ENCODE data around the gene PDE6A. TPM values are rescaled to one million over a fixed set of nuclear protein-coding genes. Genes with fewer than 3 reads are reported as not detected.

PDE6A gene
- total and polyA plus RNA-seq, 2 of the 13 experiments (the other 11 are each of a cell fraction or from before 2014, with no cell fraction given), result 0.01 TPM; not detected in 1

DNA sequence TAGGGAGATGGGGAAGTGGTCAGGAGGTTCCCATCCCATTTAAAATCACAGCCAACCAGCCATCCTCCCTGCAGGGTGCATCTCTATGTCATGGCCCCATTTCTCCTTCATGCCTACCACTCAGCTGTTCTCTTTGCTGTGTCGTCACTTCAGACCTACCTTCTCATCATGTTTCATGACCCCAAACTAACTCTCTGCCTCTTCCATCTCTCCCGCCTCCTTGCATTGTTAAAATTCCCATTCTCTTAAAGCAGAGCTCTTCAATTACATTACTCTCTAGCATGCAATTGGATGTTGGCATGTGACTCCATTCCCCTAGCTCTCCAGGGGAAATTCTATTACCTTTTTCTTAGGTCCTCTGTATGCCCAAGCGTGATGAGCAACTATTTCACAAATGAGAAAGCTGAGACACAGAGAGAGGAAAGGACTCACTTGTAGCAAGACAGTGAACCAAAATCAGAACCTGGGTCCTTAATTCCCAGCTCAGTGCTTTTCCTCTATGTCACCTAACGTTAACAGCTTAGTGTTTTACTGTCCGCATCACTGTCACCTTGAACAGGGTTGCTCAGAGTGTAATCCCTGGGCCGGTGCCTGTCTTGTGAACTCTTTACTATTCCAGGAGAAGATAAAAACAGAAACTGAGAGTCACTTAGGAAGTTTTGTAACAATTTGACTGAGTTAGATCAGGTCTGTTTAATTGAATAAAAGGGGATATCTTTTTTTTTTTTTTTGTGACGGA is 28.1 kb downstream of the PDE6A start (continued):
- TF ChIP-seq ZNF639 (CRISPR knock-in tag; conservative IDR thresholded peaks at IDR 0.05), result no peak

DNA sequence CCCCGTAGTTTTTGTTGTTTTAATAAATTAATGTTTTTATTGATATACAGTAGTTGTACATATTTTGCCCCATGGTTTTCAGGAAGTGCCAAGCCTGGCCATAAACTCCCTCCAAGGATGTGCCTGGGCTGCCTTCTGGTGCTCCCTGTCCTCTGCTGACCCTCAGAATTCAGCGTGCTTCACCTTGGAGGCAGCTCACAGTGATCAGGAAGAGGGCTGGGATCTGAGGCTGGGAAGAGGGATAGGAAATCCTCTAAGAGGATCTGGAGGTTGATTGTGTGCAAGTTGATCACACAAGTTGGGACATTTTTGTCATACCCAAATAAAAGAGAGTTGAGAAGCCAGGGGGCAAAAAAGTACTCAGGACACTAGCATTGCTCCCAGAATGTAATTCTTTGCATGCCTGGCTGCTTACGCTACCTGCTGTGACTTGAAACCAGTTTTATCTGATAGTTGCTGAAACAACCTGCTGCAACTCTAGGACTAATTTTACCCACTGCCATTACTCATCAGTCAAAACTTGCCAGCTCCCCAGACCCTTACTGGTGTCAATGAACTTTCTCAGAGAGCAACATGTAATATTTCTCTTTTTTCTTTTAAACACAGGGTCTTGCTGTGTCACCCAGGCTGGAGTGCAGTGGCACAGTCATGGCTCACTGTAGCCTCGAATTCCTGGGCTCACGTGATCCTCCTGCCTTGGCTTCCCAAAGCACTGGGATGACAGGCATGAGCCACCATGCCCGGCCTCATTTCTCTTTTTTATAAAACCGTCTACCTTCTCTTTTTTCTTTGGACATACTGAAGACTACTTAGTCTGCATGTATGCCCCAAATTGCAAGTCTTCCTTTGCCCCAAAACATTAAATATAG is 29.0 kb downstream of the PDE6A start:
- Histone ChIP-seq H3K27me3 (ENCODE audit: control insufficient read depth in 1 of 2, insufficient read depth in 2 of 2, low read length in 2 of 2) (peaks cover 0 to 3% of the 10 kb centered on the region in 2 experiments; a peak in 2 of 5 replicates), H3K9ac (ENCODE audit: insufficient read depth, low read depth, low read length) (no peak overlapping the region), H3K4me1 (ENCODE audit: insufficient read depth, low read length) (no peaks in the 10 kb centered on the region), H2AFZ (ENCODE audit: low read length) (no peak overlapping the region), H3K4me3 (replicated peaks in 1 of 3; ENCODE audit: insufficient read depth in 1 of 3, low read depth in 2 of 3, low read length in 3 of 3) (no peak overlapping the region), H3K27ac (ENCODE audit: extremely low read length, insufficient read depth, low read length) (no peak overlapping the region), H3K4me2 (ENCODE audit: low read depth, low read length) (no peak overlapping the region), H3K79me2 (ENCODE audit: insufficient read depth, low read length) (no peaks in the 10 kb centered on the region), H3K36me3 (replicated peaks in 1 of 2; ENCODE audit: control insufficient read depth in 1 of 2, insufficient read depth in 2 of 2, low read length in 2 of 2) (no peaks in the 10 kb centered on the region), H4K20me1 (ENCODE audit: insufficient read depth, low read length) (no peaks in the 10 kb centered on the region), H3K9me3 (ENCODE audit: low read length) (no peaks in the 10 kb centered on the region)
- 39% methylated on average over 6 of the region's 7 CpGs for WGBS (ENCODE audit: low lambda C conversion rate)
- DNase-seq (ENCODE audit: low spot score) (no peak), ATAC-seq (no peak), FAIRE-seq (no peak)
- TF ChIP-seq ZNF775 (CRISPR knock-in tag; IDR thresholded peaks at IDR 0.05; ENCODE audit: borderline replicate concordance) (no peak), NFE2L1 (CRISPR knock-in tag; IDR thresholded peaks at IDR 0.05; ENCODE audit: borderline replicate concordance) (no peak), NR0B2 (CRISPR knock-in tag; IDR thresholded peaks at IDR 0.05) (no peak), REXO4 (CRISPR knock-in tag; IDR thresholded peaks at IDR 0.05; ENCODE audit: borderline replicate concordance) (no peak), TEF (CRISPR knock-in tag; IDR thresholded peaks at IDR 0.05) (no peak), KDM4B (CRISPR knock-in tag; IDR thresholded peaks at IDR 0.05) (no peak), SP140L (CRISPR knock-in tag; IDR thresholded peaks at IDR 0.05; ENCODE audit: borderline replicate concordance) (no peak), ZNF350 (CRISPR knock-in tag; IDR thresholded peaks at IDR 0.05; ENCODE audit: borderline replicate concordance, low read depth) (no peak)
- TF ChIP-seq, protein P1, sequence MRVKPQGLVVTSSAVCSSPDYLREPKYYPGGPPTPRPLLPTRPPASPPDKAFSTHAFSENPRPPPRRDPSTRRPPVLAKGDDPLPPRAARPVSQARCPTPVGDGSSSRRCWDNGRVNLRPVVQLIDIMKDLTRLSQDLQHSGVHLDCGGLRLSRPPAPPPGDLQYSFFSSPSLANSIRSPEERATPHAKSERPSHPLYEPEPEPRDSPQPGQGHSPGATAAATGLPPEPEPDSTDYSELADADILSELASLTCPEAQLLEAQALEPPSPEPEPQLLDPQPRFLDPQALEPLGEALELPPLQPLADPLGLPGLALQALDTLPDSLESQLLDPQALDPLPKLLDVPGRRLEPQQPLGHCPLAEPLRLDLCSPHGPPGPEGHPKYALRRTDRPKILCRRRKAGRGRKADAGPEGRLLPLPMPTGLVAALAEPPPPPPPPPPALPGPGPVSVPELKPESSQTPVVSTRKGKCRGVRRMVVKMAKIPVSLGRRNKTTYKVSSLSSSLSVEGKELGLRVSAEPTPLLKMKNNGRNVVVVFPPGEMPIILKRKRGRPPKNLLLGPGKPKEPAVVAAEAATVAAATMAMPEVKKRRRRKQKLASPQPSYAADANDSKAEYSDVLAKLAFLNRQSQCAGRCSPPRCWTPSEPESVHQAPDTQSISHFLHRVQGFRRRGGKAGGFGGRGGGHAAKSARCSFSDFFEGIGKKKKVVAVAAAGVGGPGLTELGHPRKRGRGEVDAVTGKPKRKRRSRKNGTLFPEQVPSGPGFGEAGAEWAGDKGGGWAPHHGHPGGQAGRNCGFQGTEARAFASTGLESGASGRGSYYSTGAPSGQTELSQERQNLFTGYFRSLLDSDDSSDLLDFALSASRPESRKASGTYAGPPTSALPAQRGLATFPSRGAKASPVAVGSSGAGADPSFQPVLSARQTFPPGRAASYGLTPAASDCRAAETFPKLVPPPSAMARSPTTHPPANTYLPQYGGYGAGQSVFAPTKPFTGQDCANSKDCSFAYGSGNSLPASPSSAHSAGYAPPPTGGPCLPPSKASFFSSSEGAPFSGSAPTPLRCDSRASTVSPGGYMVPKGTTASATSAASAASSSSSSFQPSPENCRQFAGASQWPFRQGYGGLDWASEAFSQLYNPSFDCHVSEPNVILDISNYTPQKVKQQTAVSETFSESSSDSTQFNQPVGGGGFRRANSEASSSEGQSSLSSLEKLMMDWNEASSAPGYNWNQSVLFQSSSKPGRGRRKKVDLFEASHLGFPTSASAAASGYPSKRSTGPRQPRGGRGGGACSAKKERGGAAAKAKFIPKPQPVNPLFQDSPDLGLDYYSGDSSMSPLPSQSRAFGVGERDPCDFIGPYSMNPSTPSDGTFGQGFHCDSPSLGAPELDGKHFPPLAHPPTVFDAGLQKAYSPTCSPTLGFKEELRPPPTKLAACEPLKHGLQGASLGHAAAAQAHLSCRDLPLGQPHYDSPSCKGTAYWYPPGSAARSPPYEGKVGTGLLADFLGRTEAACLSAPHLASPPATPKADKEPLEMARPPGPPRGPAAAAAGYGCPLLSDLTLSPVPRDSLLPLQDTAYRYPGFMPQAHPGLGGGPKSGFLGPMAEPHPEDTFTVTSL (CRISPR knock-in tag; IDR thresholded peaks at IDR 0.05; ENCODE audit: borderline replicate concordance), result no peak
- BruUV-seq (replicated peaks), result no TSS peak
- in situ Hi-C loops (cut with HindIII; ENCODE audit: extremely low pct_ligation_motif_present, low pct_unique_long_range_greater_than_20kb), result no loop called here
- POLR2A ChIA-PET, result no interaction called here
- CTCF ChIA-PET (ENCODE audit: low intra/inter-chr PET ratio, low total read pairs), result no interaction called here
- intact Hi-C loops (cut with micrococcal nuclease; ENCODE audit: unreplicated experiment), result no loop called here
